ENCODE data around the gene GLRX3. TPM values are rescaled to one million over a fixed set of nuclear protein-coding genes. Genes with fewer than 3 reads are reported as not detected.

Gene GLRX3
- total RNA-seq, 1 experiment from 2014 or later, result 98.1 TPM

DNA sequence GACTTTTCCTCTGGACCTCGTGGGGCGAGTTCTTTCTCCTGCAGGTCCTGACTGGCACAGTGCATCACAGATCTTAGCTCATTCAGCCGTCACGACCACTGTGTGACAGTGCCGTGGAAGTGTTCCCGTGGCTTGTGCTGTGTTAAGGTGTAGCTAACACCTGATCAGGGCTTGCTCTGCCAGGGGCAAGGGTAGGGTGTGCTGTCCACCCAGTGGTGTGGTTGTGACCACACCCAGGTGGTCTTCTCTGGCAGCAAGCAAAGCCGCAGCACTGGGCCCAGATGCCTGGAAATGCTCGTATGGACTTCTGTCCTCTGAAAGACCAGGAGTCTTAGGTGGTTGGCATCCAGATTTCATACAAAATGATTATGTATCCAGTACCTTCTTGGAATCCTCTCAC is 86.2 kb downstream of the GLRX3 start:
- intact Hi-C loops (cut with micrococcal nuclease), result no loop called here
- Histone ChIP-seq H3K79me2 (ENCODE audit: low read length) (no peaks in the 10 kb centered on the region), H2AFZ (ENCODE audit: low read length) (no peak overlapping the region), H3K27me3 (ENCODE audit: low read length) (no peaks in the 10 kb centered on the region; the same call in 1 of the 2 replicates), H3K9me2 (replicated peaks; ENCODE audit: low read length) (no peaks in the 10 kb centered on the region), H3K27ac (ENCODE audit: low read length) (no peak overlapping the region), H3K4me2 (ENCODE audit: low read length) (no peak overlapping the region), H3F3A (ENCODE audit: low read length, unreplicated experiment) (no peaks in the 10 kb centered on the region), H4K20me1 (ENCODE audit: low read length) (no peaks in the 10 kb centered on the region), H3K4me3 (ENCODE audit: low read length) (no peak overlapping the region), H3K9me3 (ENCODE audit: low read length) (no peaks in the 10 kb centered on the region), H3K4me1 (ENCODE audit: insufficient read depth, low read length) (no peaks in the 10 kb centered on the region), H3K36me3 (ENCODE audit: low read depth, low read length) (no peaks in the 10 kb centered on the region), H3K9ac (ENCODE audit: low read length) (no peak overlapping the region)
- TF ChIP-seq, protein P1, sequence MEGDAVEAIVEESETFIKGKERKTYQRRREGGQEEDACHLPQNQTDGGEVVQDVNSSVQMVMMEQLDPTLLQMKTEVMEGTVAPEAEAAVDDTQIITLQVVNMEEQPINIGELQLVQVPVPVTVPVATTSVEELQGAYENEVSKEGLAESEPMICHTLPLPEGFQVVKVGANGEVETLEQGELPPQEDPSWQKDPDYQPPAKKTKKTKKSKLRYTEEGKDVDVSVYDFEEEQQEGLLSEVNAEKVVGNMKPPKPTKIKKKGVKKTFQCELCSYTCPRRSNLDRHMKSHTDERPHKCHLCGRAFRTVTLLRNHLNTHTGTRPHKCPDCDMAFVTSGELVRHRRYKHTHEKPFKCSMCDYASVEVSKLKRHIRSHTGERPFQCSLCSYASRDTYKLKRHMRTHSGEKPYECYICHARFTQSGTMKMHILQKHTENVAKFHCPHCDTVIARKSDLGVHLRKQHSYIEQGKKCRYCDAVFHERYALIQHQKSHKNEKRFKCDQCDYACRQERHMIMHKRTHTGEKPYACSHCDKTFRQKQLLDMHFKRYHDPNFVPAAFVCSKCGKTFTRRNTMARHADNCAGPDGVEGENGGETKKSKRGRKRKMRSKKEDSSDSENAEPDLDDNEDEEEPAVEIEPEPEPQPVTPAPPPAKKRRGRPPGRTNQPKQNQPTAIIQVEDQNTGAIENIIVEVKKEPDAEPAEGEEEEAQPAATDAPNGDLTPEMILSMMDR (conservative IDR thresholded peaks at IDR 0.05; ENCODE audit: low read depth, low read length), result no peak
- TF ChIP-seq EZH2phosphoT487 (IDR thresholded peaks at IDR 0.05; ENCODE audit: borderline replicate concordance, low read length), result no peak
- no peak for TF ChIP-seq EZH2 (IDR thresholded peaks at IDR 0.05; ENCODE audit: low read length, unreplicated experiment)
- CTCF ChIA-PET, result no interaction called here
- DNase-seq (no peak), ATAC-seq (no peak)
- POLR2A ChIA-PET (ENCODE audit: unreplicated experiment), result no interaction called here
- no TSS peak for BruUV-seq (replicated peaks)

DNA sequence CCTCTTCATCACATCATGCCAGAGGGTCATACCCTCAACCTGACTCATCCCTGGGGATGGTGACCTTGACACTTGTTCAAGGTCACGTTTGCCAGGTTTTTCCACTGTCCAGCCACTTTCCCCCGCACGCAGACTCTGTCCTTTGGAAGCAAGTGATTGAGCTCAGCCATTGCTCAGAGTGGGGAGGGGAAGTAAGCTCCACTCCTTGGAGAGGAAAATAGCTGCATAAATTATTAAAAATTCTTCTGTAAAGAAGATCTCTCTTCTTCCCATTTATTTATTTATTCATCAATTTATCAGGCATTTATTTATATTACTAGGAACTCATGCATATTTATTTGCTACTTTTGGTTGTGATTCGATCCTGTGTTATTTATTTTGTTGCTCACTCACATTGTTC is 88.0 kb downstream of the GLRX3 start:
- Histone ChIP-seq H3K27ac (ENCODE audit: low read length) (no peak overlapping the region), H4K20me1 (ENCODE audit: low read length) (no peaks in the 10 kb centered on the region), H3K9me3 (ENCODE audit: low read length) (no peaks in the 10 kb centered on the region), H2AFZ (ENCODE audit: low read length) (no peak overlapping the region), H3K4me1 (ENCODE audit: insufficient read depth, low read length) (no peaks in the 10 kb centered on the region), H3K79me2 (ENCODE audit: low read length) (no peaks in the 10 kb centered on the region), H3K27me3 (ENCODE audit: low read length) (no peaks in the 10 kb centered on the region; the same call in 1 of the 2 replicates), H3K9ac (ENCODE audit: low read length) (no peak overlapping the region), H3K9me2 (replicated peaks; ENCODE audit: low read length) (no peaks in the 10 kb centered on the region), H3K4me2 (ENCODE audit: low read length) (no peak overlapping the region), H3K36me3 (ENCODE audit: low read depth, low read length) (no peaks in the 10 kb centered on the region), H3F3A (ENCODE audit: low read length, unreplicated experiment) (no peaks in the 10 kb centered on the region), H3K4me3 (ENCODE audit: low read length) (no peak overlapping the region)
- ChIA-PET CTCF (no interaction called here), POLR2A (ENCODE audit: unreplicated experiment) (no interaction called here)
- no TSS peak for BruUV-seq (replicated peaks)
- DNase-seq, result no peak
- no peak for ATAC-seq
- TF ChIP-seq EZH2 (IDR thresholded peaks at IDR 0.05; ENCODE audit: low read length, unreplicated experiment), result no peak
- no peak for TF ChIP-seq EZH2phosphoT487 (IDR thresholded peaks at IDR 0.05; ENCODE audit: borderline replicate concordance, low read length)
- TF ChIP-seq, protein P1 (conservative IDR thresholded peaks at IDR 0.05; ENCODE audit: low read depth, low read length), result no peak
- intact Hi-C loops (cut with micrococcal nuclease), result no loop called here

DNA sequence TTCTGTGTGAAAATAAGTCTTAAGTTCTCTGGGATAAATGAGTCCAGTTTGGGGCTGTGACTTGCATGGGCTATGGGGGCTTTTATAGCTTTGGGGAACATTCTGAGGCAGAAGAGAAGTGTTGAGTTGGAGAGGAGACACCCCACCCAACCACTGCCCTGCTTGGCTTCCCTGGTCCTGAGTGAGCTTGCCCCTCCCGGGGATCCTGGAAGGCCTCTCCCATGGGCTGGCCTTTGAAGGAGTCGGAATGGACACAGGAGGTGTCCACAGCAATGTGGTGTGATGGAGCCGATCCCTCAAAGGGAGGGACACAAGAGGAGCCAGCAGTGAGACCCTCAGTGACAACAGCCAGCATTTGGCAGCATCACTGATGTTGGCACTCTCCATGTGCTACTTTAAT is 89.8 kb downstream of the GLRX3 start:
- no peak for ATAC-seq
- H3K9ac ChIP-seq (ENCODE audit: low read length), result no peak overlapping the region
- H3K4me3 ChIP-seq (ENCODE audit: low read length), result no peak overlapping the region
- DNase-seq, result no peak
- no peaks in the 10 kb centered on the region for H3F3A ChIP-seq (ENCODE audit: low read length, unreplicated experiment)
- no peaks in the 10 kb centered on the region for H3K9me2 ChIP-seq (replicated peaks; ENCODE audit: low read length)
- POLR2A ChIA-PET (ENCODE audit: unreplicated experiment), result no interaction called here
- H3K36me3 ChIP-seq (ENCODE audit: low read depth, low read length), result no peaks in the 10 kb centered on the region
- H3K27ac ChIP-seq (ENCODE audit: low read length), result no peak overlapping the region
- H2AFZ ChIP-seq (ENCODE audit: low read length), result no peak overlapping the region
- TF ChIP-seq EZH2 (IDR thresholded peaks at IDR 0.05; ENCODE audit: low read length, unreplicated experiment) (no peak), EZH2phosphoT487 (IDR thresholded peaks at IDR 0.05; ENCODE audit: borderline replicate concordance, low read length) (no peak)
- TF ChIP-seq, protein P1 (conservative IDR thresholded peaks at IDR 0.05; ENCODE audit: low read depth, low read length), result no peak
- no peaks in the 10 kb centered on the region for H3K79me2 ChIP-seq (ENCODE audit: low read length)
- H4K20me1 ChIP-seq (ENCODE audit: low read length), result no peaks in the 10 kb centered on the region
- no peaks in the 10 kb centered on the region for H3K9me3 ChIP-seq (ENCODE audit: low read length)
- intact Hi-C loops (cut with micrococcal nuclease), result no loop called here
- no TSS peak for BruUV-seq (replicated peaks)
- H3K4me2 ChIP-seq (ENCODE audit: low read length), result no peak overlapping the region
- no peaks in the 10 kb centered on the region for H3K4me1 ChIP-seq (ENCODE audit: insufficient read depth, low read length)
- CTCF ChIA-PET, result no interaction called here
- no peaks in the 10 kb centered on the region; the same call in 1 of the 2 replicates for H3K27me3 ChIP-seq (ENCODE audit: low read length)

Data from PC-3 (cell line).